ENCODE results near the gene RAB11FIP5. TPM values are rescaled to one million over a fixed set of nuclear protein-coding genes. Genes with fewer than 3 reads are reported as not detected.

The RAB11FIP5 gene
- total RNA-seq, 1 donor from 2014 or later: 27.7 TPM

- DNase-seq (ENCODE audit: low read depth): no peak
- TF ChIP-seq CTCF (conservative IDR thresholded peaks at IDR 0.05; ENCODE audit: low read depth, low read length): no peak
- H3K4me3 ChIP-seq (ENCODE audit: low read depth, low read length): peak overlapping the region; percentile 91
These were observed 3.1 kb downstream of the RAB11FIP5 start for GRCh38 chr2:73109431-73110167.

DNA sequence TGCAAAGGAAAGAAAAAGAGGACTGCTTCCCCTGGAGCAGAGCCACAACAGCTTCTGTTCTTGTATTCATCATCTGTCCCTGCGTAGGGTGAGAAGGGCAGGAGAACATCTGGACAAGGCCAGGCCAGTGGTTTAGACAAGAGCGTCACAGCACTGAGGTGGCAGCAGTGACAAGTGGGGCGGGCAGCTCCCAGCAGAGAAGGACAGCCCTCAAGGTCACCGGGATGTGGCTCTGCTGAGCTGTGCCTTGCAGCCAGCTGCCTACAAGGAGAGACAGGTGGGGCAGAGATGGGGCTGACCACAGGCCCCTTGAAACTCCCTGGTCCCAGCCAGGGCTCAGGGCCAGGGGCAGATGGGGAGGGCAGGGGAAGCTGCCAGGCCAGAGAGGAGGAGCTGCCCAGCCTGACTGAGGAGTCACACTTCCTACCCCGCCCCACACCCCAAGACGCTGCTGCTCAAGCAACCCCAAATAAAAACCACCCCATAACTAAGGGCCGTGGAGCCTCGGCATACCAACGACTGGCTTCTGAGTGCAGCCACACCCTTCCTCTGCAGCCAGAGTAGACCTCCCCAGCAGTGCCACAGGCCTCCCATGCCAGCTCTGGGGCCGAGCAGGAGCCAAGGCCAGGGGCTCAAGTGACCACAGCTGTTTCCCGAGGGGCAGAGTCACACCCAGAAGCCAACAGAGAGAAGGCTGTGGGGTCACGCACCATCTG is 5.4 kb downstream of the RAB11FIP5 start:
- no peak for DNase-seq (ENCODE audit: low read depth)
- H3K4me3 ChIP-seq (ENCODE audit: low read depth, low read length): no peak overlapping the region
- TF ChIP-seq CTCF (conservative IDR thresholded peaks at IDR 0.05; ENCODE audit: low read depth, low read length): no peak

DNA sequence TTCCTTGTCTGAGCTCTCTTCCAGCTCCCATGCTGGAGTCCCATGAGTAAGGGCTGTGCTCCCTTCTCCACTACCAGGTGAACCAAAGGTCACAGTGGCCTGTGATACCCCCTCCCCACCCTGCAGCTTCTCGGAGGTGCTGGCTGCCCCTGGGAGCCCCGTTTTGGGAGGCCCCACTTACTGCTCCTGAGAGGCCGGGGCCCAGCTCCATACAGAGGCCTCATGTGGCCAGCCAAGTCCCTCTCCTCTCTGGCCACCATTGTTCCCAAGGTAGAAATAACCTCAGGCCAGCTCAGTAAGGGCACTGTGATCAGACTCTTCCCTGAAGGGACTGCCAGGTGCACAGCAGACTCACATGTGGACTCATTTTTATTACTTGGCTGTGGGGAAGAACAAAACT is 6.0 kb downstream of the RAB11FIP5 start:
- no peak for TF ChIP-seq CTCF (conservative IDR thresholded peaks at IDR 0.05; ENCODE audit: low read depth, low read length)
- DNase-seq (ENCODE audit: low read depth): no peak
- no peak overlapping the region for H3K4me3 ChIP-seq (ENCODE audit: low read depth, low read length)

DNA sequence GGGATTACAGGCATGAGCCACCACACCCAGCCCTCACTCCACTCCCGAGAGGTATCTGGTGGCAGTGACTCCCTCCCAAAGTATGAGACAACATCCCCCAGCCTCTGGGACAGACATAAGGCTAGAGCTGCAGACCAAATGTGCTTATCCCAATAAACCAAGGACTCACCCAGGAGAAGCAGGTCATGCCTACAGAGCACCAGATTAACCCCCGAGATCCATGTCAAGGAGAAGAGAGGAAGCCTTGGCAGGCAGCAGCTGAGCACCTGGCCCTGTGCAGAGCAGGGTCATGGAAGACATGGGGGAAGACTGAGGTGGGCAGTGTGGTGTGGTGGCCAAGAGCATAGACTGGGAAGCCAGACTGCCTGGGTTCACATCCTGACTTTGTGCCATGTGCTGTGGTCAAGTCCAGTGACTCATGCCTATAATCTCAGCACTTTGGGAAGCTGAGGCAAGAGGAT is 7.2 kb downstream of the RAB11FIP5 start:
- DNase-seq (ENCODE audit: low read depth): no peak
- TF ChIP-seq CTCF (conservative IDR thresholded peaks at IDR 0.05; ENCODE audit: low read depth, low read length): no peak
- no peak overlapping the region for H3K4me3 ChIP-seq (ENCODE audit: low read depth, low read length)

- TF ChIP-seq CTCF (conservative IDR thresholded peaks at IDR 0.05; ENCODE audit: low read depth, low read length): no peak
- DNase-seq (ENCODE audit: low read depth): no peak
These were observed 7.8 kb downstream of the RAB11FIP5 start for GRCh38 chr2:73104933-73105332.

GRCh38 chr2:73103018-73103542 is 9.7 kb downstream of the RAB11FIP5 start:
- TF ChIP-seq CTCF (conservative IDR thresholded peaks at IDR 0.05; ENCODE audit: low read depth, low read length): no peak
- no peak overlapping the region for H3K4me3 ChIP-seq (ENCODE audit: low read depth, low read length)
- no peak for DNase-seq (ENCODE audit: low read depth)

More at GRCh38 chr2:73104933-73105332, 7.8 kb downstream of the RAB11FIP5 start:
- no peak overlapping the region for H3K4me3 ChIP-seq (ENCODE audit: low read depth, low read length)
